WERI-Rb-1 (cell line): ENCODE measurements around the gene ZNF652.

Source experiments
- DNase-seq: peaks from one replicate; pipeline ENCODE4 v3.0.0-alpha.2; 2020
- H3K27ac ChIP-seq: fragments of 250-450 bp; sonication (Bioruptor Pico); 2 replicates; pipeline ENCODE4 v1.5.1; 2020; ENCODE audit warnings: mild to moderate bottlenecking, moderate library complexity
- H3K27me3 ChIP-seq: fragments of 250-450 bp; sonication (Bioruptor Pico); 2 replicates; pipeline ENCODE4 v1.5.1; 2021; ENCODE audit warnings: mild to moderate bottlenecking, low read depth, moderate library complexity; ENCODE audit not compliant: insufficient read depth, severe bottlenecking
- H3K36me3 ChIP-seq: fragments of 250-450 bp; sonication (Bioruptor Pico); 2 replicates; pipeline ENCODE4 v1.5.1; 2020; ENCODE audit warnings: mild to moderate bottlenecking, moderate library complexity
- H3K4me3 ChIP-seq: 2 replicates; pipeline ENCODE4 v1.5.1; 2011; ENCODE audit warnings: low read depth, mild to moderate bottlenecking, control low read depth, low read length
- H3K9me3 ChIP-seq: fragments of 250-450 bp; sonication (Bioruptor Pico); 2 replicates; pipeline ENCODE4 v1.5.1; 2021; ENCODE audit warnings: mild to moderate bottlenecking, moderate library complexity; ENCODE audit not compliant: severe bottlenecking
- TF ChIP-seq, protein P1 (sequence below): IDR thresholded peaks from 2 replicates; pipeline ENCODE4 v1.5.1; 2011; ENCODE audit warnings: low read depth, mild to moderate bottlenecking, control low read depth, inconsistent platforms, low read length

ZNF652 gene

DNA sequence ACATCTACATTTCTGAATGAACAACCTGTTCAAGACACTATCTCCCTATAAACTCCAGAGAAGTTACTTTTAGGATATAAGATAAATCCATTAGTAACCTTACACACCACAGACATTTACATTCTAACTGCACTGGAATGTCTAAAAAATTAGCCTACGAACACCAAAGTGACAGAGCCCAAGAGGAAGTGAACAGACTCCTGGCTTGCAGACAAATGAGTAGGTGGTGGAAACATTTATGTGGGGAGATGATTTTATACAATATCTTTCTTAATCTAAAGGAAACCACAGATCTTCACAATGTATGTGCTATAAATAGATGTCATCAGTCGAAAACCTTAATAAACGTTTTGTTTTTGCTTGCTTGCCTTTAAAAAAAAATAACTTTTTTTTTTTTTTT lies 18.8 kb downstream of the ZNF652 start:
- Histone ChIP-seq H3K4me3 (no peak overlapping the region), H3K27me3 (no peaks in the 10 kb centered on the region), H3K27ac (no peak overlapping the region), H3K9me3 (no peaks in the 10 kb centered on the region), H3K36me3 (no peaks in the 10 kb centered on the region)
- TF ChIP-seq, protein P1, sequence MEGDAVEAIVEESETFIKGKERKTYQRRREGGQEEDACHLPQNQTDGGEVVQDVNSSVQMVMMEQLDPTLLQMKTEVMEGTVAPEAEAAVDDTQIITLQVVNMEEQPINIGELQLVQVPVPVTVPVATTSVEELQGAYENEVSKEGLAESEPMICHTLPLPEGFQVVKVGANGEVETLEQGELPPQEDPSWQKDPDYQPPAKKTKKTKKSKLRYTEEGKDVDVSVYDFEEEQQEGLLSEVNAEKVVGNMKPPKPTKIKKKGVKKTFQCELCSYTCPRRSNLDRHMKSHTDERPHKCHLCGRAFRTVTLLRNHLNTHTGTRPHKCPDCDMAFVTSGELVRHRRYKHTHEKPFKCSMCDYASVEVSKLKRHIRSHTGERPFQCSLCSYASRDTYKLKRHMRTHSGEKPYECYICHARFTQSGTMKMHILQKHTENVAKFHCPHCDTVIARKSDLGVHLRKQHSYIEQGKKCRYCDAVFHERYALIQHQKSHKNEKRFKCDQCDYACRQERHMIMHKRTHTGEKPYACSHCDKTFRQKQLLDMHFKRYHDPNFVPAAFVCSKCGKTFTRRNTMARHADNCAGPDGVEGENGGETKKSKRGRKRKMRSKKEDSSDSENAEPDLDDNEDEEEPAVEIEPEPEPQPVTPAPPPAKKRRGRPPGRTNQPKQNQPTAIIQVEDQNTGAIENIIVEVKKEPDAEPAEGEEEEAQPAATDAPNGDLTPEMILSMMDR: no peak
- no peak for DNase-seq

DNA sequence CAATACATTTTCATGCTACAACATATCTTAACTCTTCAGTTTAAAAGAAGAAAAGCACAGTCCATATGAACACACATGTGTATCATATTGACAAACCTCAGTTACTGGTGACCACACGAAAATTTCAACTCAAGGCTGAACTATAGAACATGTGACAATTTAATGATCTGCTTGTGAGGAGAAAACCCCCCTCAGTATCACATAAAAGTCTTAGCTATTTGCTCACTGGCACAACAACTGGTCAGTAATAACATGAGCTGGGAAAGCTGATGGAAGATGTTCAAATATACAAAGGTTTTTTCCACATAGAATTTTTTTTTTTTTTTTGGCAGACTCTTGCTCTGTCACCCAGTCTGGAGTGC lies 19.5 kb downstream of the ZNF652 start:
- Histone ChIP-seq H3K9me3 (no peaks in the 10 kb centered on the region), H3K4me3 (no peak overlapping the region), H3K27me3 (no peaks in the 10 kb centered on the region), H3K36me3 (no peaks in the 10 kb centered on the region), H3K27ac (no peak overlapping the region)
- TF ChIP-seq, protein P1: no peak
- no peak for DNase-seq

- DNase-seq: no peak
- Histone ChIP-seq H3K4me3 (no peak overlapping the region), H3K27me3 (no peaks in the 10 kb centered on the region), H3K36me3 (no peaks in the 10 kb centered on the region), H3K27ac (no peak overlapping the region), H3K9me3 (no peaks in the 10 kb centered on the region)
- TF ChIP-seq, protein P1: no peak
Observed at GRCh38 chr17:49341356-49341755, 20.7 kb downstream of the ZNF652 start.

- TF ChIP-seq, protein P1: no peak
- Histone ChIP-seq H3K27ac (no peak overlapping the region), H3K9me3 (no peaks in the 10 kb centered on the region), H3K36me3 (no peaks in the 10 kb centered on the region), H3K27me3 (no peaks in the 10 kb centered on the region), H3K4me3 (no peak overlapping the region)
- no peak for DNase-seq
Observed at GRCh38 chr17:49339354-49339753, 22.7 kb downstream of the ZNF652 start.

DNA sequence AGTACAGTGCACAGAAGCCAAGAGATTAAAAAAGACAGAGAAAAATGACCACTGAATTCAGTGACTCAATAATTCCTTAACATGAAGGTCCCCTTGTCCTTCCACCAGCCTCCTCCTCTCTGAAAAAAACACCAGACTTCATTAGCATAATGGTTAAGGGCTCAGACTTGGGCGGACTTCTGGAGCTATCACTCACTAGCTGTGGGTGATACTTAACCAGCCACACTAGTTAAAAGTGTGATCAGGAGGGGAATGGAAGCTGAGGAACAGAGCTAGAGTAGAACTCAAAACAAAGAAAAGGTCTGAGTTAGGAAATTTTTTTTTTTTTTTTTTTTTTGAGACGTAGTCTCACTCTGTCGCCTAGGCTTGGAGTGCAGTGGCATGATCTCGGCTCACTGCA lies 23.2 kb downstream of the ZNF652 start:
- Histone ChIP-seq H3K9me3 (no peaks in the 10 kb centered on the region), H3K27ac (no peak overlapping the region), H3K27me3 (no peaks in the 10 kb centered on the region), H3K4me3 (no peak overlapping the region), H3K36me3 (no peaks in the 10 kb centered on the region)
- no peak for DNase-seq
- TF ChIP-seq, protein P1: no peak

DNA sequence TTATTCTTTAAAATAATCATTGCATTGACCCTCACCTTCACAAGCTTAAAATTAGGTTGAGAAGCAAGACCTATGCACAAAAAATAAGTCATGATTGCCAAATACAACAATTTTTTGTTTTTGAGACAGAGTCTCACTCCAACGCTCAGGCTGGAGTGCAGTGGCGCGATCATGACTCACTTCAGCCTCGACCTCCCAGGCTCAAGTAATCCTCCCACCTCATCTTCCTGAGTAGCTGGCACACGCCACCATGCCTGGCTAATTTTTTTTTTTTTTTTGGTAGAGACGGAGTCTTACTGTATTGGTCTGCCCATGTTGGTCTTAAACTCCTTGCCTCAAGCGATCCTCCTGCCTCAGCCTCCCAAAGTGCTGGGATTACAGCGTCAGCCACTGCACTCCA lies 24.2 kb downstream of the ZNF652 start:
- Histone ChIP-seq H3K36me3 (no peaks in the 10 kb centered on the region), H3K27me3 (no peaks in the 10 kb centered on the region), H3K4me3 (no peak overlapping the region), H3K9me3 (no peaks in the 10 kb centered on the region), H3K27ac (no peak overlapping the region)
- TF ChIP-seq, protein P1: no peak
- DNase-seq: no peak
